Keratinocyte (primary cell): ENCODE measurements around the gene GMPR2. TPM values are rescaled to one million over a fixed set of nuclear protein-coding genes. Genes with fewer than 3 reads are reported as not detected.
"Not testable (repeated sequence)": the region's sequence is repeated elsewhere in the genome, so short reads cannot be mapped to it uniquely, and the experiment has no call there.

Experiments
- DNase-seq: peaks from one replicate; pipeline ENCODE4 v3.0.0-alpha.2; 2011; ENCODE audit warnings: low read depth, missing footprints, low spot score
- FAIRE-seq: peaks from 2 replicates; lab custom pipeline; 2011; peaks lifted over from hg19 to GRCh38; lab: Jason Lieb, UNC
- H2AFZ ChIP-seq: 2 replicates; pipeline ENCODE4 v1.6.0; 2012; ENCODE audit warnings: low read length, control low read depth, inconsistent platforms; ENCODE audit not compliant: control insufficient read depth
- H3K27ac ChIP-seq: 2 replicates; pipeline ENCODE4 v1.5.1; 2011; ENCODE audit warnings: low read length; ENCODE audit not compliant: control insufficient read depth, insufficient read depth
- H3K27me3 ChIP-seq: 3 replicates; pipeline ENCODE4 v1.6.0; 2011; ENCODE audit warnings: low read length; ENCODE audit not compliant: control insufficient read depth, insufficient read depth; ENCODE audit errors: extremely low read depth
- H3K36me3 ChIP-seq, 2 experiments: 2 replicates in 1 of 2; 3 replicates in 1 of 2; pipeline ENCODE4 v1.5.1; 2011; ENCODE audit warnings: low read length in 2 of 2, mild to moderate bottlenecking in 1 of 2; ENCODE audit not compliant: control insufficient read depth in 2 of 2, insufficient read depth in 2 of 2; ENCODE audit errors: extremely low read depth in 1 of 2
- H3K4me1 ChIP-seq: 3 replicates; pipeline ENCODE4 v1.5.1; 2011; ENCODE audit warnings: low read length; ENCODE audit not compliant: control insufficient read depth, insufficient read depth; ENCODE audit errors: extremely low read depth
- H3K4me2 ChIP-seq: 3 replicates; pipeline ENCODE4 v1.6.0; 2011; ENCODE audit warnings: low read depth, low read length; ENCODE audit not compliant: control insufficient read depth, insufficient read depth; ENCODE audit errors: extremely low read depth
- H3K4me3 ChIP-seq, 3 experiments: fragments of 200-600 bp in 1 of 3; sonication (generic) in 1 of 3; 2 replicates in 2 of 3; 3 replicates in 1 of 3; pipeline ENCODE4 v1.5.1; 2011 to 2016; ENCODE audit warnings: low read length in 3 of 3, mild to moderate bottlenecking in 3 of 3, control low read depth in 2 of 3, inconsistent platforms in 1 of 3, low read depth in 1 of 3, mixed read lengths in 1 of 3, mixed run types in 1 of 3, moderate library complexity in 1 of 3; ENCODE audit not compliant: control insufficient read depth in 2 of 3, insufficient read depth in 2 of 3; ENCODE audit errors: extremely low read depth in 1 of 3
- H3K79me2 ChIP-seq: 2 replicates; pipeline ENCODE4 v1.6.0; 2012; ENCODE audit warnings: low read length; ENCODE audit not compliant: control insufficient read depth, insufficient read depth
- H3K9ac ChIP-seq: 3 replicates; pipeline ENCODE4 v1.6.0; 2011; ENCODE audit warnings: low read length; ENCODE audit not compliant: control insufficient read depth, insufficient read depth; ENCODE audit errors: extremely low read depth
- H3K9me1 ChIP-seq: 3 replicates; pipeline ENCODE4 v1.6.0; 2011; ENCODE audit warnings: low read length; ENCODE audit not compliant: control insufficient read depth, insufficient read depth; ENCODE audit errors: extremely low read depth
- H3K9me3 ChIP-seq: 2 replicates; pipeline ENCODE4 v1.5.1; 2012; ENCODE audit warnings: low read depth, low read length; ENCODE audit not compliant: control insufficient read depth
- H4K20me1 ChIP-seq: 3 replicates; pipeline ENCODE4 v1.6.0; 2011; ENCODE audit warnings: low read length; ENCODE audit not compliant: control insufficient read depth, insufficient read depth; ENCODE audit errors: extremely low read depth
- EZH2 ChIP-seq: IDR thresholded peaks from one replicate; pipeline ENCODE4 v1.6.1; 2012; ENCODE audit warnings: inconsistent platforms, mild to moderate bottlenecking, low read length, moderate library complexity
- dilution Hi-C: fragments of 300-500 bp; cut with MboI; formaldehyde crosslinking; loops from one replicate; pipeline ENCODE4 v1.7.0; 2020; ENCODE audit warnings: low sequenced_read_pairs; ENCODE audit not compliant: extremely low pct_ligation_motif_present
- polyA plus RNA-seq, 5 experiments: library from polyadenylated mRNA; depleted of rRNA in 3 of 5; stranded (reverse) in 3 of 5; stranded (forward) in 1 of 5; unstranded in 1 of 5; fragments of >200 nt; gene quantifications; 1 replicate in 1 of 5; 2 replicates in 3 of 5; 3 replicates in 1 of 5; pipeline versions ENCODE4 v1.2.1 to v1.2.3, GENCODE V29; 2011 to 2012; ENCODE audit warnings: missing spikeins in 2 of 5, low read depth in 1 of 5, low replicate concordance in 1 of 5
- TF ChIP-seq, protein P1 (sequence below), 3 experiments: IDR thresholded peaks in 1 of 3; conservative IDR thresholded peaks in 1 of 3; optimal IDR thresholded peaks in 1 of 3; 2 replicates in 2 of 3; 3 replicates in 1 of 3; pipeline versions ENCODE3 to v1.5.1; 2011; ENCODE audit warnings: low read length in 3 of 3, mild to moderate bottlenecking in 3 of 3, moderate library complexity in 2 of 3, control low read depth in 1 of 3, inconsistent platforms in 1 of 3; ENCODE audit not compliant: insufficient read depth in 2 of 3; ENCODE audit errors: extremely low read depth in 1 of 3

Gene GMPR2
- polyA plus RNA-seq, 1 donor (not counting 4 experiments of a cell fraction or from before 2014, with no cell fraction given): 84.6 TPM

- Histone ChIP-seq H3K4me2 (peak overlapping the region; percentile 96), H3K79me2 (peaks cover 19% of the 10 kb centered on the region), H3K4me1 (peaks cover 37% of the 10 kb centered on the region), H2AFZ (no peak overlapping the region), H3K9ac (peak overlapping the region; percentile 88), H4K20me1 (no peaks in the 10 kb centered on the region), H3K27ac (peak overlapping the region; percentile 97), H3K9me1 (no peaks in the 10 kb centered on the region), H3K4me3 (peak overlapping the region; percentile 34 to 73 (median 60)), H3K9me3 (no peaks in the 10 kb centered on the region), H3K27me3 (no peaks in the 10 kb centered on the region), H3K36me3 (peaks cover 10 to 25% of the 10 kb centered on the region in 2 experiments)
- TF ChIP-seq, protein P1, sequence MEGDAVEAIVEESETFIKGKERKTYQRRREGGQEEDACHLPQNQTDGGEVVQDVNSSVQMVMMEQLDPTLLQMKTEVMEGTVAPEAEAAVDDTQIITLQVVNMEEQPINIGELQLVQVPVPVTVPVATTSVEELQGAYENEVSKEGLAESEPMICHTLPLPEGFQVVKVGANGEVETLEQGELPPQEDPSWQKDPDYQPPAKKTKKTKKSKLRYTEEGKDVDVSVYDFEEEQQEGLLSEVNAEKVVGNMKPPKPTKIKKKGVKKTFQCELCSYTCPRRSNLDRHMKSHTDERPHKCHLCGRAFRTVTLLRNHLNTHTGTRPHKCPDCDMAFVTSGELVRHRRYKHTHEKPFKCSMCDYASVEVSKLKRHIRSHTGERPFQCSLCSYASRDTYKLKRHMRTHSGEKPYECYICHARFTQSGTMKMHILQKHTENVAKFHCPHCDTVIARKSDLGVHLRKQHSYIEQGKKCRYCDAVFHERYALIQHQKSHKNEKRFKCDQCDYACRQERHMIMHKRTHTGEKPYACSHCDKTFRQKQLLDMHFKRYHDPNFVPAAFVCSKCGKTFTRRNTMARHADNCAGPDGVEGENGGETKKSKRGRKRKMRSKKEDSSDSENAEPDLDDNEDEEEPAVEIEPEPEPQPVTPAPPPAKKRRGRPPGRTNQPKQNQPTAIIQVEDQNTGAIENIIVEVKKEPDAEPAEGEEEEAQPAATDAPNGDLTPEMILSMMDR (optimal IDR thresholded peaks at IDR 0.05 in 1 of 3, IDR thresholded peaks at IDR 0.05 in 1 of 3, conservative IDR thresholded peaks at IDR 0.05 in 1 of 3; ENCODE audit: extremely low read depth in 1 of 3, insufficient read depth in 2 of 3, low read length in 3 of 3): no peak
- no peak for TF ChIP-seq EZH2
- dilution Hi-C loops: no loop called here
- no peak for DNase-seq
- no peak for FAIRE-seq
Measured at GRCh38 chr14:24243336-24243836, 10.7 kb downstream of the GMPR2 start.

GRCh38 chr14:24245350-24245749, 12.6 kb downstream of the GMPR2 start:
- H3K27ac ChIP-seq, H3K9me1 ChIP-seq, H3K27me3 ChIP-seq, H3K4me3 ChIP-seq, DNase-seq, FAIRE-seq, H2AFZ ChIP-seq, H4K20me1 ChIP-seq, H3K9ac ChIP-seq, H3K9me3 ChIP-seq, dilution Hi-C loops, H3K4me2 ChIP-seq: not testable (repeated sequence)
- peaks cover 21% of the 10 kb centered on the region for H3K4me1 ChIP-seq
- peaks cover 8 to 12% of the 10 kb centered on the region in 2 experiments for H3K36me3 ChIP-seq
- peaks cover 14% of the 10 kb centered on the region for H3K79me2 ChIP-seq

DNA sequence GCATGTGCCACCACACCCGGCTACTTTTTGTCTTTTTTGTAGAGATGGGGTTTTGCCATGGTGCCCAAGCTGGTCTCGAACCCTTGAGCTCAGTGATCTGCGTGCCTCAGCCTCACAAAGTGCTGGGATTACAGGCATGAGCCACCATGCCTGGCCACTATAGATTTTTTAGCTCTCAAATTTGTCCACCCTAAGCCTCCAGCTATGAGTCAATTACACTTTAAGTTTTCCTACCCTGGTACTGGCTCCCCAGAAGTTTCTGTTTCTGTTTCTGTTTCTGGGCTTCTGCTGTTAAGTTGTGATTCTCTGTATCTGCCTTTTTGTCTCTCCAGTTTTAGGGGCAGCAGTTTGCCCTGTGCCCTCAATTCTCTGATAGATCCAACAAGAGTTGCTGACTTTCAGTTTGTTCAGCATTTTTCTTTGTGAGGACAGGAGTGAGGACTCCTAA, 14.1 kb downstream of the GMPR2 start:
- peaks cover 4 to 7% of the 10 kb centered on the region in 2 experiments for H3K36me3 ChIP-seq
- peaks cover 8% of the 10 kb centered on the region for H3K4me1 ChIP-seq
- no peak for FAIRE-seq
- no peak overlapping the region for H3K4me3 ChIP-seq
- no peak overlapping the region for H3K27ac ChIP-seq
- no peak overlapping the region for H3K4me2 ChIP-seq
- peaks cover 2% of the 10 kb centered on the region for H3K79me2 ChIP-seq
- no peaks in the 10 kb centered on the region for H3K9me1 ChIP-seq
- no peaks in the 10 kb centered on the region for H4K20me1 ChIP-seq
- TF ChIP-seq EZH2: no peak
- TF ChIP-seq, protein P1 (optimal IDR thresholded peaks at IDR 0.05 in 1 of 3, IDR thresholded peaks at IDR 0.05 in 1 of 3, conservative IDR thresholded peaks at IDR 0.05 in 1 of 3; ENCODE audit: extremely low read depth in 1 of 3, insufficient read depth in 2 of 3, low read length in 3 of 3): no peak
- no peak overlapping the region for H2AFZ ChIP-seq
- H3K9me3 ChIP-seq: no peaks in the 10 kb centered on the region
- no peak for DNase-seq
- H3K9ac ChIP-seq: no peak overlapping the region
- no peaks in the 10 kb centered on the region for H3K27me3 ChIP-seq
- dilution Hi-C loops: no loop called here
